NCI-H1694 (cell line): ENCODE data around the gene C1orf105.
"Not testable (repeated sequence)": the region's sequence is repeated elsewhere in the genome, so short reads cannot be mapped to it uniquely, and the experiment has no call there.

Experiments used
- DNase-seq: peaks from one replicate; lab custom pipeline; 2025; lab: John Stamatoyannopoulos, UW

C1orf105 gene

GRCh38 chr1:172427191-172427590 lies 6.7 kb downstream of the C1orf105 start:
- DNase-seq, result no peak

DNA sequence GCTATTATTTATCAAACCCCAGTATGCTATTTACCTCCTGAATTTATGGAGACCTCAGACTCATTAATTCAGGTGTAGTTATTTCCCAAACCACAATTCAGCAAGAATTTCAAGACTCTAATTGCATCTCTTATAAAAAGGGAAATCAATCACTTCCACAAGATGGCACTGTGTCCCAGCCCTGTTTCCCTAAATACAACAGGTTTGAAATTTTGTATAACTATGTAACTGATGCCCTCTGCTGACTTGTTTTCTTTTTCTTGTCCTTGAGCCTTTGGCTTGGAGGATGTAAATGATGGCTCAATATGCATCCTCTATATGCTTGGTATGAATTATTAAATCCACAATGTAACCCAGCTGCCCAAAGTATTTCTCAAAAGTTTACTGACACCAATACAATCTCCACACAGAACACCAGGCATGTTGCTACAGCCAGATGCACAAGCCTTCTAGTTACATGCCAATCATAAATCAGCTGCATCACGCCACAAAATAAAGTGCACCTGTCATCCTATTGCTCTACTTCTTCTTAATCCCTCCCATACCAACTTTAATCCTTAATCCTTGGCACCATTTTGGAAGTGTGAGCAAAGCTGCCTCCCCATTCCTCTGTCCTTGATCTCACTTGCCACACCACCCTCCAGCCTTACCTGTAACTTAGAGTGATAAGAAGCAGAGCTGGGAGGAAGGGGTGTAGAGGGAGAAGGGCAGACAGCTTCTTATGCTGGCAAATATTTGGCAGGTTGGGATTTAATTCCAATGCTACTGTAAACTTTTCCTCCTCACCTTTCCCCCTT lies 9.0 kb downstream of the C1orf105 start:
- peak; percentile 52 for DNase-seq

- DNase-seq, result no peak
Measured at GRCh38 chr1:172430128-172430454, 9.6 kb downstream of the C1orf105 start.

GRCh38 chr1:172431204-172431603 lies 10.7 kb downstream of the C1orf105 start:
- DNase-seq, result no peak

DNA sequence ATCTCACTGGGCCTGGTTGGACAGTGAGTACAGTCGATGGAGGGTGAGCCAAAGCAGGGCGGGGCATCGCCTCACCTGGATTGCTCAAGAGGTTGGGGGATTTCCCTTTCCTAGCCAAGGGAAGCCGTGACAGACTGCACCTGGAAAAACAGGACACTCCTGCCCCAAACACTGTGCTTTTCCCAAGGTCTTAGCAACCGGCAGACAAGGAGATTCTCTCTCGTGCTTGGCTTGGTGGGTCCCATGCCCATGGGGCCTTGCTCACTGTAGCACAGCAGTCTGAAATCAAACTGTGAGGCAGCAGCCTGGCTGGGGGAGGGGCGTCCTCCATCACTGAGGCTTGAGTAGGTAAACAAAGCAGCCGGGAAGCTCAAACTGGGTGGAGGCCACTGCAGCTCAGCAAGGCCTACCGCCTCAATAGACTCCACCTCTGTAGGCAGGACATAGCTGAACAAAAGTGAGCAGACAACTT lies 11.3 kb downstream of the C1orf105 start:
- DNase-seq, result no peak

GRCh38 chr1:172437183-172437582 lies 16.7 kb downstream of the C1orf105 start:
- DNase-seq, result not testable (repeated sequence)

DNA sequence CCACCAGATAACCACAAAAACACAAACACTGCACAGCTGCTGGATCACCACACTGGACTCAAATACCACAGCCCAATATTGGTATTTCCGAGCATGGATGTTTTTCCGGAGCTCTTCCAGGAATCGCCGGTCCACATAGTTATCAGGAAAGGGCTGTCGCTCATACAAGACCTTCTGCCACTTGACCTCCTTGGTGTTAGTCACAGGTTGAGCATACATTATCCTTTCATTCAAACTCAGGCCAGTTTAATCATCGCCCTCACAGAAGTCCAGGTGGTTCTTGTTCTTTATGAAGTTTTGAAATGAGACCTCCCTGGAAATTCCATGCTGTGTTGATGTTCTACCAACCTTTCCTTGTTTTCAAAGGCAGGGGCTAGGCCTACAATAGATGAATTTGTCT lies 21.9 kb downstream of the C1orf105 start:
- DNase-seq, result no peak

DNA sequence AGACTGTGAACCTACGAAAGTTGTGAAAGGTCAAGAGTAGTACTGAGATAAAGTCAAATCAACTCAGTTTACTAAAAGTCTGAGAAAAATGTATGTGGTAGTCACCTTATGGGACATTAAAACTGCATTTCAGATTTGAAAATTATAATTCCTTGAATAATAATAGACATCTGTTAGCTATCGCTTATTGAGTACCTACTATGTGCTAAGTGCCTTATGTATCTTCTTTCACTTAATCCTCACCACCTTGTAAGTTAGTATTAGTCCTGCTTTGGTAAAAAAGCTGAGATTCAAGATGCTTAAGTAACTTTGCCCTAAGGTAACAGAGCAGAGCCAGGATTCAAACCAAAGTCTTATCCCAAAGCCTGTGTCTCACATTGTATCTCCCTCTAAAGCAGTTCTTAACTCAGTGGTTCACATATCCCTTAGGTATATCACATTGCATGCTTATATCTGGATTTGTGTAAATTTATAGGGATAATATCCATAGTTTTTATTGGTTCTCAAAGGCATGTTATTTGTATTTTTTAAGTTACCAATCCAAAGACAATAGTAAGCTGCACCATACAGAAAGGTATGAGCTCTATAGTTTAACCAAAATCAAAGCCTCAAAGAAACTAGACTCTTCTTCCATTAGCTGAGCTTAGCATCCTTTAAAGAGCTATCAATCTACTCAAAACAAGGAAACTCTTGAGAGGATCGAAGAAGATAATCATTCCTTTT lies 22.5 kb downstream of the C1orf105 start:
- no peak for DNase-seq

- peak; percentile 84 for DNase-seq
Measured at GRCh38 chr1:172443666-172444453, 23.4 kb downstream of the C1orf105 start, which contains the start of gene PIGC. TSS of gene PIGC (minus strand) at chr1:172444069. CDS start at chr1:172442622, 1,447 bp downstream.

- no peak for DNase-seq
Measured at GRCh38 chr1:172446547-172446946, 26.1 kb downstream of the C1orf105 start.

DNA sequence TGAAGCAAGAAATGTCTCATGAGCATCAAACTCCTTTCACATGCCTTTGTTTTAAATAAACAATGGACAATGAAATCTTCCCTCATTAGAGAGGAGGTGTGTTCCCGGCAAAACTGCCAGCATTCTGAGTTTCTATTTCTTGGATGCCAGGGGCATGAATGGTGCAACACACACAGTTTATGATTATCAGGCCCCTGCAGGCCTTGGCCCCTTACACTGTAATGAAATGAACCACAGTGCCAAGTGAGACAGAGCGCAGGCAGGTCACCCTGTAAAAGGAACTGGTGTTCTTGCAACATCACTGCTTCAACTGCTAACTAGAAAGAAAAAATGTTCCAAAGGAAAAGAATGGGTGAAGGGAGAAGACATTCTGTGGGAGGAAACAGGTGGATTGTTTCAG lies 27.2 kb downstream of the C1orf105 start:
- no peak for DNase-seq

- no peak for DNase-seq
Measured at GRCh38 chr1:172448995-172449584, 28.6 kb downstream of the C1orf105 start.

GRCh38 chr1:172449585-172450523 lies 29.4 kb downstream of the C1orf105 start:
- DNase-seq, result peak; percentile 20

DNA sequence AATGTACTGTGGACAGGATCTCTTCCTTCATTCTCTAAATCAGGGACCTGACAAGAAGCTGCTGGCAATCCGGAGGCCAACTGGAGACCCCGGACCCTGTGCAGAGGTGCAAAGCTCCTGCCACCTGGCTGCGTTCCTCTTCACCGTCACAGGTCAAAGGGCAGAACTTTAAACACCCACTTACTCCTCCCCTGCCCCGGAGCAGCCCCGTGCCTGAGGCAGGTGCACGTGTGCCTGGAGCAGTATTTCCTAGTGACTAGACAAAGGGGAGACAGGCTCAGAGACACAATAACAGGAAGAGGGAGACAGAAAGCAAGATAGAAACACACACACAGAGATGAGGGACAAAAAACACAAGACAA lies 30.0 kb downstream of the C1orf105 start:
- DNase-seq, result no peak

DNA sequence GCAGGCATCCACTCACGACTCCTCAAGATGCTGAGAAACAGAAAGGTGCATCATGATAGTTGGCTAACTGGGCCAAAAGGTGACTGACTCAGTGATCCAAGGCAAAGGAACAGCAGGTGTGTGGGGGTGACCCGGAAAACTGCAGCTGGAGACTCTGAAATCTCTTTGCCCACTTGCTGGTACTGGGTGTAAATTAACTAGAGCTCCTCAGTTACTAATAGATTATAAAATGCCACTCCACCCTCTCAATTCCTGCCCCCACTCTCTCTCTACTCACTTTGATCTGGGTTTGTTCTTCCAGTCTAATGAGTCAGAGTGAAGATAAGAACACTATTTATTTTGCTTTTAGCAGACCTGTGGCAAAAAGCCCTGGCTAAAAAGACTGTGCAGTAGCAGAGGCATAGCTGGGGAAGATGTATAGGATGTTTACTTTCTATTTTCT lies 30.5 kb downstream of the C1orf105 start:
- DNase-seq, result no peak

- no peak for DNase-seq
Measured at GRCh38 chr1:172452536-172453152, 32.2 kb downstream of the C1orf105 start.

GRCh38 chr1:172453153-172453545 lies 32.7 kb downstream of the C1orf105 start:
- DNase-seq, result no peak

- no peak for DNase-seq
Measured at GRCh38 chr1:172453607-172454006, 33.1 kb downstream of the C1orf105 start.

- no peak for DNase-seq
Measured at GRCh38 chr1:172455451-172455850, 35.0 kb downstream of the C1orf105 start.

DNA sequence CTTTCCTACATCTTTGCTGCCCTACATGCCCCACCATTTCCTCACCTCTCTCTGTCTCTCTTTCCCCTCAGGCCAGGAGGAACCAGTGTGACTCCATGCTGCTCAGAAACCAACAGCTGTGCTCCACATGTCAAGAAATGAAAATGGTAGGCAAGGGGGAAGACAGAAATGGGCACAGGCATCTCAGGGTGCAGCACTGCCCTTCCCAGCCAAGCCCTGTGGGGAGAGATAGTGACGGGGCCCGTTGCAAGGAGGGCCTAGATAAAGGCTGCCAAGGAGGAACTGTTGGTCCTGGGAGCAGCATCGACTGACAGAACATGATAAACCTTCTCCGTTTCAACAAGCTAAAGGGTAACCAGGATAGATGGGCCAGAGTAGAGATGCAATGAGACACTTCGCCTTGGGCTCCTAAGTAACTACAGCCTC lies 35.9 kb downstream of the C1orf105 start:
- DNase-seq, result no peak
